Measurements from ENCODE around the gene PHKG2. TPM values are rescaled to one million over a fixed set of nuclear protein-coding genes. Genes with fewer than 3 reads are reported as not detected.

The PHKG2 gene
- total RNA-seq, 1 donor: 15.7 TPM

GRCh38 chr16:30722443-30722842 is 25.8 kb upstream of the PHKG2 start:
- H3K27me3 ChIP-seq (ENCODE audit: insufficient read depth, low read length): no peaks in the 10 kb centered on the region
- H3K4me3 ChIP-seq (ENCODE audit: low read length): no peak overlapping the region
- H3K9me3 ChIP-seq (ENCODE audit: low read depth, low read length): no peaks in the 10 kb centered on the region
- H3K4me1 ChIP-seq (ENCODE audit: insufficient read depth, low read length): peaks cover 23% of the 10 kb centered on the region

GRCh38 chr16:30722916-30723315 is 25.3 kb upstream of the PHKG2 start:
- no peaks in the 10 kb centered on the region for H3K9me3 ChIP-seq (ENCODE audit: low read depth, low read length)
- H3K27me3 ChIP-seq (ENCODE audit: insufficient read depth, low read length): no peaks in the 10 kb centered on the region
- H3K4me1 ChIP-seq (ENCODE audit: insufficient read depth, low read length): peaks cover 23% of the 10 kb centered on the region
- no peak overlapping the region for H3K4me3 ChIP-seq (ENCODE audit: low read length)

DNA sequence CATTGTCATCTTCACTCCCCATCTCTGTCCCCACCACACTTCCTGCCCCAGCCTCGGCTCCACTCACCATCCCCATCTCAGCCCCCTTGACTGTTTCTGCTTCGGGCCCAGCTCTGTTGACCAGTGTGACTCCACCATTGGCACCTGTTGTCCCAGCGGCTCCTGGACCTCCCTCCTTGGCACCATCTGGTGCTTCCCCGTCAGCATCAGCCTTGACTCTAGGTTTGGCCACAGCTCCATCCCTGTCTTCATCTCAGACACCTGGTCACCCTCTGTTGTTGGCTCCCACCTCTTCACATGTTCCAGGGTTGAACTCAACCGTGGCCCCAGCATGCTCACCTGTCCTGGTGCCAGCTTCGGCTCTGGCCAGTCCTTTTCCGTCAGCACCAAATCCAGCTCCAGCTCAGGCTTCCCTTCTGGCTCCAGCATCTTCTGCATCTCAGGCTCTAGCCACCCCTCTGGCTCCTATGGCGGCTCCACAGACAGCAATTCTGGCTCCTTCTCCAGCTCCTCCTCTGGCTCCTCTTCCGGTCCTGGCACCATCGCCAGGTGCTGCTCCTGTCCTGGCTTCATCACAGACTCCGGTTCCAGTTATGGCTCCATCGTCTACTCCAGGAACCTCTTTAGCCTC is 24.4 kb upstream of the PHKG2 start:
- Histone ChIP-seq H3K4me3 (ENCODE audit: low read length) (no peak overlapping the region), H3K9me3 (ENCODE audit: low read depth, low read length) (no peaks in the 10 kb centered on the region), H3K27me3 (ENCODE audit: insufficient read depth, low read length) (no peaks in the 10 kb centered on the region), H3K4me1 (ENCODE audit: insufficient read depth, low read length) (peaks cover 29% of the 10 kb centered on the region)

DNA sequence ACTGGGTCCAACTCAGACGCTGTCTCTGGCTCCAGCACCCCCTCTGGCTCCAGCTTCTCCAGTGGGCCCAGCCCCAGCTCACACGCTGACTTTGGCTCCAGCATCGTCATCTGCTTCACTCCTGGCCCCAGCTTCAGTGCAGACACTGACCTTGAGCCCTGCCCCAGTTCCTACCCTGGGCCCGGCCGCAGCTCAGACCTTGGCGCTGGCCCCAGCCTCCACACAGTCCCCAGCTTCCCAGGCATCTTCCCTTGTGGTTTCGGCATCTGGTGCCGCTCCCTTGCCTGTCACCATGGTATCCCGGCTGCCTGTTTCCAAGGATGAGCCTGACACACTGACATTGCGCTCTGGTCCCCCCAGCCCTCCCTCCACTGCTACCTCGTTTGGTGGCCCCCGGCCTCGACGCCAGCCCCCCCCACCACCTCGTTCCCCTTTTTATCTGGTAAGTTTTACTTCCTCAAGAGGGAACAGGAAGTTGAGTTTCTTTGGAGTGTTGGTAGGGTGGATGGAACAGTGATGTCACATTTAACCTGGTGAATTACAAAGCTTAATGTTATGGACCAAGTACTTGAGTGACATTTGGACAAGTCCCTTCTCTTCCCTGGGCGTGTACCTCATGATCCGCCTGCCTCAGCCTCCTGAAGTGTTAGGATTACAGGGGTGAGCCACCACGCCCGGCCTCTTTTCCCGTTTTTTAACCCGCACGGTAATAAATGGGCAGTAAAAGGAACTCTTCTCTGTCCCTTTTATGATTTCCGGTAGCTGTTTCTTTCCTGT is 23.4 kb upstream of the PHKG2 start:
- no peaks in the 10 kb centered on the region for H3K9me3 ChIP-seq (ENCODE audit: low read depth, low read length)
- H3K4me1 ChIP-seq (ENCODE audit: insufficient read depth, low read length): peaks cover 34% of the 10 kb centered on the region
- no peaks in the 10 kb centered on the region for H3K27me3 ChIP-seq (ENCODE audit: insufficient read depth, low read length)
- no peak overlapping the region for H3K4me3 ChIP-seq (ENCODE audit: low read length)

DNA sequence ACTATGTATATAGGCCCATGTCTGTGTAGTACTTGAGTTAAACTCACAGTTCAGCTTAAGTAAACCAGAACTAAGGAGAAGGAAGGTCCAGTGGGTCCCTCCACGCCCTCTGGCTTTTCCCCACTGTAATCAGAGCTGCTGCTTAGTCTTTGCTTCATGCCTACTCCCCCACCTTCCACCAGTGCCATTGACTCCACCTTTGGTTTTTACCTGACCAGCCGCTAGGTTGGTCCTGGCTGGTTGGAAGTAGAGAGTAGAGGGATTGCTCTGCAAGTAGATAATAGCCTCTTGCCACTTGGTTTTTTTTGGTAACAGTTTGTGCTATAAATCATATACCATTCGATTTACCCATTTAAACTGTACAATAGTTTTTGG is 22.8 kb upstream of the PHKG2 start:
- H3K4me1 ChIP-seq (ENCODE audit: insufficient read depth, low read length): peaks cover 34% of the 10 kb centered on the region
- no peaks in the 10 kb centered on the region for H3K9me3 ChIP-seq (ENCODE audit: low read depth, low read length)
- H3K27me3 ChIP-seq (ENCODE audit: insufficient read depth, low read length): no peaks in the 10 kb centered on the region
- H3K4me3 ChIP-seq (ENCODE audit: low read length): no peak overlapping the region

DNA sequence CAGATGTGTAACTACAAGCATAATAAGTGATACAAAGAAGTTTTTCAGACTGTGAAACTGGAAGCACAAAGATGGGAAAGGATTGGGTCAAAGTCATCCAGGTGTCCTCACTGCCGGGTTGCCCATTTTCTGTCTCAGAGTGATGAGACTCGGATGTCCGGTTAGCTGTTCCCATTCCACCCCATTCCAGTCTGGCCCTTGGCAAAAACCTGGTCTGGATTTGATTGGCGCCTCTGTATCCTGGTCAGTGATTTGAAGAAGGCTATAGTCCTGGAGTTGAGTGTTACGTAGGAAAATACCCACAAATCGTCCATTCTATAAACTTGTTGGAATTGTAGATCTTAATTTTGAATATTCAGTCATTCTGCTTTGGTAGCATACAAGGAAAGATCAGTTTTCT is 19.9 kb upstream of the PHKG2 start:
- Histone ChIP-seq H3K9me3 (ENCODE audit: low read depth, low read length) (no peaks in the 10 kb centered on the region), H3K4me3 (ENCODE audit: low read length) (no peak overlapping the region), H3K4me1 (ENCODE audit: insufficient read depth, low read length) (peaks cover 34% of the 10 kb centered on the region), H3K27me3 (ENCODE audit: insufficient read depth, low read length) (no peaks in the 10 kb centered on the region)

GRCh38 chr16:30728899-30729672 is 19.1 kb upstream of the PHKG2 start:
- Histone ChIP-seq H3K4me3 (ENCODE audit: low read length) (no peak overlapping the region), H3K4me1 (ENCODE audit: insufficient read depth, low read length) (peaks cover 32% of the 10 kb centered on the region), H3K9me3 (ENCODE audit: low read depth, low read length) (no peaks in the 10 kb centered on the region), H3K27me3 (ENCODE audit: insufficient read depth, low read length) (no peaks in the 10 kb centered on the region)

GRCh38 chr16:30731411-30731810 is 16.8 kb upstream of the PHKG2 start:
- H3K4me3 ChIP-seq (ENCODE audit: low read length): no peak overlapping the region
- peaks cover 12% of the 10 kb centered on the region for H3K4me1 ChIP-seq (ENCODE audit: insufficient read depth, low read length)
- H3K27me3 ChIP-seq (ENCODE audit: insufficient read depth, low read length): no peaks in the 10 kb centered on the region
- H3K9me3 ChIP-seq (ENCODE audit: low read depth, low read length): no peaks in the 10 kb centered on the region

GRCh38 chr16:30736995-30737793 is 11.0 kb upstream of the PHKG2 start:
- Histone ChIP-seq H3K27me3 (ENCODE audit: insufficient read depth, low read length) (no peaks in the 10 kb centered on the region), H3K4me1 (ENCODE audit: insufficient read depth, low read length) (no peaks in the 10 kb centered on the region), H3K4me3 (ENCODE audit: low read length) (no peak overlapping the region), H3K9me3 (ENCODE audit: low read depth, low read length) (no peaks in the 10 kb centered on the region)

DNA sequence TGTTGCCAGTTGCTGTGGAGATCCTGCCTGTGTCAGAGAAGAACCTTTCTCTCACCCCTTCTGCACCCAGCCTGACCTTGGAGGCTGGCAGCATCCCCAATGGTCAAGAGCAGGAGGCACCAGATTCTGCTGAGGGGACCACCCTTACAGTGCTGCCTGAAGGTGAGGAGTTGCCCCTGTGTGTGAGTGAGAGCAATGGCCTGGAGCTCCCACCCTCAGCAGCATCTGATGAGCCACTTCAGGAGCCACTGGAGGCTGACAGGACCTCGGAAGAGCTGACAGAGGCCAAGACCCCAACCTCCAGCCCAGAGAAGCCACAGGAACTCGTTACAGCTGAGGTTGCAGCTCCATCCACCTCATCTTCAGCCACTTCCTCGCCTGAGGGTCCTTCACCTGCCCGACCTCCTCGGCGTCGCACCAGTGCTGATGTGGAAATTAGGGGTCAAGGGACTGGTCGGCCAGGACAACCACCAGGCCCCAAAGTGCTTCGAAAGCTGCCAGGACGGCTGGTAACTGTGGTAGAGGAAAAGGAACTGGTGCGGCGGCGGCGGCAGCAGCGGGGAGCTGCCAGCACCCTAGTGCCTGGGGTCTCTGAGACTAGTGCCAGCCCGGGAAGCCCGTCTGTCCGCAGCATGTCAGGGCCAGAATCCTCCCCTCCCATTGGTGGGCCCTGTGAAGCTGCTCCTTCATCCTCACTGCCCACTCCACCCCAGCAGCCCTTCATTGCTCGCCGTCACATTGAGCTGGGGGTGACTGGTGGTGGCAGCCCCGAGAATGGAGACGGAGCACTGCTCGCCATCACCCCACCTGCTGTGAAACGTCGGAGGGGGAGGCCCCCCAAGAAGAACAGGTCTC is 10.2 kb upstream of the PHKG2 start:
- H3K4me1 ChIP-seq (ENCODE audit: insufficient read depth, low read length): no peaks in the 10 kb centered on the region
- H3K4me3 ChIP-seq (ENCODE audit: low read length): no peak overlapping the region
- H3K27me3 ChIP-seq (ENCODE audit: insufficient read depth, low read length): no peaks in the 10 kb centered on the region
- H3K9me3 ChIP-seq (ENCODE audit: low read depth, low read length): no peaks in the 10 kb centered on the region

DNA sequence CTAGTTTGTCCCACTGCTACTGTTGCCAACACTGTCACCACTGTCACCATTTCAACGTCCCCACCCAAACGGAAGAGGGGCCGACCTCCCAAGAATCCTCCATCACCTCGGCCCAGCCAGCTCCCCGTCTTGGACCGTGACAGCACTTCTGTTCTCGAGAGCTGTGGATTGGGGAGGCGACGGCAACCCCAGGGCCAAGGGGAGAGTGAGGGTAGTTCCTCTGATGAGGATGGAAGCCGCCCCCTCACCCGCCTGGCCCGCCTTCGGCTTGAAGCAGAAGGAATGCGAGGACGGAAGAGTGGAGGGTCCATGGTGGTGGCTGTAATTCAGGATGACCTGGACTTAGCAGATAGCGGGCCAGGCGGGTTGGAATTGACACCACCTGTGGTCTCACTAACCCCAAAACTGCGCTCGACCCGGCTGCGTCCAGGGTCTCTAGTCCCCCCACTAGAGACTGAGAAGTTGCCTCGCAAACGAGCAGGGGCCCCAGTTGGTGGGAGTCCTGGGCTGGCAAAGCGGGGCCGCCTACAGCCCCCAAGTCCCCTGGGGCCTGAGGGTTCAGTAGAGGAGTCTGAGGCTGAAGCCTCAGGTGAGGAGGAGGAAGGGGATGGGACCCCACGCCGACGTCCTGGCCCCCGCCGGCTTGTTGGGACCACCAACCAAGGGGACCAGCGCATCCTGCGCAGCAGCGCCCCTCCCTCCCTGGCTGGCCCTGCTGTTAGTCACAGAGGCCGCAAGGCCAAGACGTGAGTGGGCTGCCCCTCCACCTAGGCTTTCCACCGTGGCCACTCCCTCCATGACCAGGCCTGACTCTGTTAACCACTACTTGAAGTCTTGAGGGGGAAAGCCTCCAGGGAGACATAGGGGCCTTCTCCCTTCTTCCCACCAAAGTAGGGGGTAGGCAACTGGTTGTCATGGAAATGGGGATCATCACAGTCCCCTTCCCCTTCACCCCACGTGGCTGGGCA is 9.0 kb upstream of the PHKG2 start:
- H3K27me3 ChIP-seq (ENCODE audit: insufficient read depth, low read length): no peaks in the 10 kb centered on the region
- no peak overlapping the region for H3K4me3 ChIP-seq (ENCODE audit: low read length)
- no peaks in the 10 kb centered on the region for H3K4me1 ChIP-seq (ENCODE audit: insufficient read depth, low read length)
- no peaks in the 10 kb centered on the region for H3K9me3 ChIP-seq (ENCODE audit: low read depth, low read length)

- no peaks in the 10 kb centered on the region for H3K4me1 ChIP-seq (ENCODE audit: insufficient read depth, low read length)
- H3K4me3 ChIP-seq (ENCODE audit: low read length): no peak overlapping the region
- H3K27me3 ChIP-seq (ENCODE audit: insufficient read depth, low read length): no peaks in the 10 kb centered on the region
- H3K9me3 ChIP-seq (ENCODE audit: low read depth, low read length): no peaks in the 10 kb centered on the region
These were observed 7.6 kb upstream of the PHKG2 start for GRCh38 chr16:30740364-30741251.

Measured in mononuclear cell (primary cell).